OCI-LY1 (cell line): ENCODE results near the gene PCNT.

Experiments used
- H2AFZ ChIP-seq: fragments of 200-600 bp; sonication (generic), shearing (Covaris generic); 2 replicates; pipeline ENCODE4 v1.6.0; 2014; ENCODE audit warnings: antibody characterized with exemption, mild to moderate bottlenecking, low read length
- H3F3A ChIP-seq: fragments of 200-600 bp; sonication (generic), shearing (Covaris generic); 2 replicates; pipeline ENCODE4 v1.6.0; 2014; ENCODE audit warnings: mild to moderate bottlenecking, antibody characterized with exemption, low read length, moderate library complexity; ENCODE audit not compliant: insufficient read depth
- H3K27ac ChIP-seq: fragments of 200-600 bp; sonication (generic); 2 replicates; pipeline ENCODE4 v1.5.1; 2014; ENCODE audit warnings: low read length, mixed run types, mild to moderate bottlenecking, low read depth; ENCODE audit not compliant: poor library complexity, severe bottlenecking
- H3K27me3 ChIP-seq: fragments of 200-600 bp; sonication (generic); 2 replicates; pipeline ENCODE4 v1.6.0; 2014; ENCODE audit warnings: antibody characterized with exemption, mild to moderate bottlenecking, low read length, moderate library complexity; ENCODE audit not compliant: insufficient read depth
- H3K36me3 ChIP-seq: fragments of 200-600 bp; sonication (generic); 2 replicates; pipeline ENCODE4 v1.6.1; 2014; ENCODE audit warnings: mild to moderate bottlenecking, antibody characterized with exemption, low read length, moderate library complexity, mixed read lengths; ENCODE audit not compliant: insufficient read depth
- H3K4me1 ChIP-seq: fragments of 200-600 bp; sonication (generic); 2 replicates; pipeline ENCODE4 v1.5.1; 2014; ENCODE audit warnings: mild to moderate bottlenecking, low read length, moderate library complexity; ENCODE audit not compliant: insufficient read depth, severe bottlenecking
- H3K4me2 ChIP-seq: fragments of 200-600 bp; sonication (generic), shearing (Covaris generic); 2 replicates; pipeline ENCODE4 v1.6.1; 2014; ENCODE audit warnings: low read length
- H3K4me3 ChIP-seq: fragments of 200-600 bp; sonication (generic); 2 replicates; pipeline ENCODE4 v1.5.1; 2014; ENCODE audit warnings: low read length, low read depth, mild to moderate bottlenecking, mixed read lengths; ENCODE audit not compliant: poor library complexity, severe bottlenecking
- H3K79me2 ChIP-seq: fragments of 200-600 bp; shearing (Covaris generic); 2 replicates; pipeline ENCODE4 v1.6.1; 2016; ENCODE audit warnings: mixed run types, low read length, mixed read lengths; ENCODE audit not compliant: insufficient read depth
- H3K9ac ChIP-seq: fragments of 200-600 bp; sonication (generic), shearing (Covaris generic); 2 replicates; pipeline ENCODE4 v1.6.1; 2014; ENCODE audit warnings: mild to moderate bottlenecking, low read length, mixed read lengths
- H3K9me2 ChIP-seq: fragments of 200-600 bp; sonication (generic), shearing (Covaris generic); 2 replicates; pipeline ENCODE4 v1.6.1; 2014; ENCODE audit warnings: low read depth, mild to moderate bottlenecking, low read length, mixed read lengths
- H3K9me3 ChIP-seq: fragments of 200-600 bp; shearing (Covaris generic); 2 replicates; pipeline ENCODE4 v1.6.1; 2014; ENCODE audit warnings: low read length, mixed read lengths
- H4K20me1 ChIP-seq: fragments of 200-600 bp; sonication (generic), shearing (Covaris generic); 2 replicates; pipeline ENCODE4 v1.6.0; 2016; ENCODE audit warnings: mild to moderate bottlenecking, low read length; ENCODE audit not compliant: insufficient read depth
- CTCF ChIP-seq: fragments of 200-600 bp; sonication (generic), shearing (Covaris generic); IDR thresholded peaks from 2 replicates; pipeline ENCODE4 v1.5.1; 2017; ENCODE audit warnings: mild to moderate bottlenecking, antibody characterized with exemption, low read length, moderate library complexity, mixed read lengths
- EZH2 ChIP-seq: fragments of 200-600 bp; sonication (generic), shearing (Covaris generic); IDR thresholded peaks from 2 replicates; pipeline ENCODE4 v1.8.0; 2017; ENCODE audit warnings: borderline replicate concordance, mixed run types, mild to moderate bottlenecking, antibody characterized with exemption, low read length, moderate library complexity, mixed read lengths

PCNT gene

GRCh38 chr21:46491553-46491952 lies 167.6 kb downstream of the PCNT start:
- Histone ChIP-seq H2AFZ (no peak overlapping the region), H4K20me1 (no peaks in the 10 kb centered on the region), H3K9me3 (no peaks in the 10 kb centered on the region), H3K9me2 (no peaks in the 10 kb centered on the region), H3K27me3 (no peaks in the 10 kb centered on the region), H3K36me3 (peaks cover 40% of the 10 kb centered on the region), H3F3A (no peaks in the 10 kb centered on the region), H3K4me1 (no peaks in the 10 kb centered on the region), H3K9ac (no peak overlapping the region), H3K4me3 (no peak overlapping the region), H3K27ac (no peak overlapping the region), H3K4me2 (no peak overlapping the region), H3K79me2 (no peaks in the 10 kb centered on the region)
- TF ChIP-seq EZH2 (no peak), CTCF (no peak)

GRCh38 chr21:46492851-46493250 lies 168.9 kb downstream of the PCNT start:
- Histone ChIP-seq H3K27me3 (no peaks in the 10 kb centered on the region), H4K20me1 (no peaks in the 10 kb centered on the region), H3K27ac (no peak overlapping the region), H2AFZ (no peak overlapping the region), H3K4me3 (no peak overlapping the region), H3K36me3 (peaks cover 42% of the 10 kb centered on the region), H3K9me3 (no peaks in the 10 kb centered on the region), H3K4me2 (no peak overlapping the region), H3F3A (no peaks in the 10 kb centered on the region), H3K9ac (no peak overlapping the region), H3K4me1 (no peaks in the 10 kb centered on the region), H3K9me2 (no peaks in the 10 kb centered on the region), H3K79me2 (no peaks in the 10 kb centered on the region)
- TF ChIP-seq EZH2 (no peak), CTCF (no peak)

- no peaks in the 10 kb centered on the region for H3K4me1 ChIP-seq
- no peaks in the 10 kb centered on the region for H3K27me3 ChIP-seq
- no peaks in the 10 kb centered on the region for H4K20me1 ChIP-seq
- no peaks in the 10 kb centered on the region for H3K79me2 ChIP-seq
- no peak overlapping the region for H3K4me3 ChIP-seq
- H3F3A ChIP-seq, result no peaks in the 10 kb centered on the region
- peaks cover 49% of the 10 kb centered on the region for H3K36me3 ChIP-seq
- H3K9ac ChIP-seq, result no peak overlapping the region
- no peaks in the 10 kb centered on the region for H3K9me2 ChIP-seq
- H3K9me3 ChIP-seq, result no peaks in the 10 kb centered on the region
- no peak overlapping the region for H2AFZ ChIP-seq
- H3K4me2 ChIP-seq, result no peak overlapping the region
- no peak overlapping the region for H3K27ac ChIP-seq
- no peak for TF ChIP-seq EZH2
- no peak for TF ChIP-seq CTCF
These were observed 169.9 kb downstream of the PCNT start for GRCh38 chr21:46493828-46494227.
